GM20000 (cell line): Measurements from ENCODE around the gene TIMELESS.

ENCODE experiments used
- DNase-seq: peaks from one replicate; pipeline ENCODE4 v3.0.0; 2012; ENCODE audit warnings: low spot score
- TF ChIP-seq, protein P1 (sequence below): IDR thresholded peaks from 2 replicates; pipeline ENCODE4 v1.5.1; 2012; ENCODE audit warnings: mild to moderate bottlenecking, control low read depth; ENCODE audit errors: extremely low read depth, missing control alignments

Gene TIMELESS

DNA sequence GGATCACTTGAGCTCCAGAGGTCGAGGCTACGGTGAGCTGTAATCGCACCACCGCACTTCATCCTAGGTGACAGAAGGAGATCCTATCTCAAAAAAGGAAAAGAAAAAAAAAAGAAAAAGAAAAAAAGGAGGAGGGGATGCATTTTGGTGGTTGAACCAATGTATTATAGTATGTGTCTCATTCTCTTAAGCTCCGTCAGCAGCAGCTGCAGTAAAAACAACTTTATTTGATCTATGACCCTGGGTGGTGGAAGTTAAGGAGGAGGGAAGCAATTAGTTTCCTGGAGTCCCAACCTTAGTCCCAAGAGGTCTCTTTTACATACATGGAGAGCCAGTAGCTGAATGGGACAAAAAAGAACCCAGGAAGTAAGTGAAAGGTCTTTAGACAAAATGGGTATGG, 59.8 kb downstream of the TIMELESS start:
- DNase-seq: no peak
- TF ChIP-seq, protein P1, sequence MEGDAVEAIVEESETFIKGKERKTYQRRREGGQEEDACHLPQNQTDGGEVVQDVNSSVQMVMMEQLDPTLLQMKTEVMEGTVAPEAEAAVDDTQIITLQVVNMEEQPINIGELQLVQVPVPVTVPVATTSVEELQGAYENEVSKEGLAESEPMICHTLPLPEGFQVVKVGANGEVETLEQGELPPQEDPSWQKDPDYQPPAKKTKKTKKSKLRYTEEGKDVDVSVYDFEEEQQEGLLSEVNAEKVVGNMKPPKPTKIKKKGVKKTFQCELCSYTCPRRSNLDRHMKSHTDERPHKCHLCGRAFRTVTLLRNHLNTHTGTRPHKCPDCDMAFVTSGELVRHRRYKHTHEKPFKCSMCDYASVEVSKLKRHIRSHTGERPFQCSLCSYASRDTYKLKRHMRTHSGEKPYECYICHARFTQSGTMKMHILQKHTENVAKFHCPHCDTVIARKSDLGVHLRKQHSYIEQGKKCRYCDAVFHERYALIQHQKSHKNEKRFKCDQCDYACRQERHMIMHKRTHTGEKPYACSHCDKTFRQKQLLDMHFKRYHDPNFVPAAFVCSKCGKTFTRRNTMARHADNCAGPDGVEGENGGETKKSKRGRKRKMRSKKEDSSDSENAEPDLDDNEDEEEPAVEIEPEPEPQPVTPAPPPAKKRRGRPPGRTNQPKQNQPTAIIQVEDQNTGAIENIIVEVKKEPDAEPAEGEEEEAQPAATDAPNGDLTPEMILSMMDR: no peak

DNA sequence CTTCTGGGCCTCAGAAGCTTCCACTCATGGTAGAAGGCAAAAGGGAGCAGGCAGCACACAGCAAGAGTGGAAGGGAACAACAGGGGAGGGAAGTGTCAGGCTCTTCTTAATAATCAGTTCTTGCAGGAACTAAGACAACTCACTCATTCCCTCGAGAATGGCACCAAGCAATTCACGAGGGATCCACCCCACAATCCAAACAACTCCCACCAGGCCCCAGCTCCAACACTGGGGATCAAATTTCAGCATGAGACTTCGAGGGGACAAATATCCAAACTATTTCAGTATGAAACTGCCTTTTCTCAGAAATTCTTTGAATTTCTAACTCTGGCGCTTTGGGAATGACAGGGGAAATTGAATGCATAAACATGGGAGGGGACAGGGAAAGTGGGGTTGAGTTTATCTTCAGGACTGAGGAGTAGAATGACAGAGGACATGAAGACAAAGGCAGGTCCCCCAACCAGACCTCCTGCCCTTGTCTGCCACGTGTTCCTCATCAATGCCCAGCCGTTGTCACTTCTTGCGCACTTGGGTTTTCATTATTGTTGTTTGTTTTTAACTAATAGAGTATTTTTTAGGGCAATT, 62.0 kb downstream of the TIMELESS start:
- DNase-seq: no peak
- TF ChIP-seq, protein P1: no peak

DNA sequence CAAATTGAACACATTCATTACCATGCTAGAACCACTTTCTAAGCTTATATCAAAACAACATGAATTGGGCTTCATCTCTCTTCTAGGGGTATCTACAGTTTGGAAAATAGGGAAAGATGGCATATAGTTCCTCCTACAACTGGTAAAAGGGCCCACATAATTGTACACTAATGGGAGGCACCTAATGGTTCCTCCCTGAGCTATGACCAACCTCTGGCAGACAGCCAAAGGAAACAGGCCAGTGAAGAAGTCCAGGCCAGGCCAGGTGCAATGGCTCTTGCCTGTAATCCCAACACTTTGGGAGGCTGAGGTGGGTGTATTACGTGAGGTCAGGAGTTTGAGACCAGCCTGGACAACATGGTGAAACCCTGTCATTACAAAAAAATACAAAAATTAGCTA, 63.4 kb downstream of the TIMELESS start:
- no peak for DNase-seq
- TF ChIP-seq, protein P1: no peak

DNA sequence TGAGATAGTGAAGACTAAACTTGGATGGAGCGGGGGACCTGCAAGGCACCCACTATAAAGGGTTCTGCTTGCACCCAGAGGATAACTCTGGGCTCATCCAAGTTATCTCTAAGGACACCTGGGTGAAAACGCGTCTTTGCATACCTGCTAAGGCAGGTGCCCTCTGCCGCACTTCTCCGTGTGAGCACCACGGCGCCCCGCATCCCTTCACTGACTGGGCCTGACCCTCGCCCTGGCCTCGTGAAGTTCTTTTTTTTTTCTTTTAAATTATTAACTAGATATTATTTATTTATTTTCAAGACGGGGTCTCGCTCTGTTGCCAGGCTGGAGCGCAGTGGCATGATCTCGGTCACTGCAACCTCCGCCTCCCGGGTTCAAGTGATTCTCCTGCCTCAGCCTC, 66.6 kb downstream of the TIMELESS start:
- no peak for DNase-seq
- TF ChIP-seq, protein P1: no peak

DNA sequence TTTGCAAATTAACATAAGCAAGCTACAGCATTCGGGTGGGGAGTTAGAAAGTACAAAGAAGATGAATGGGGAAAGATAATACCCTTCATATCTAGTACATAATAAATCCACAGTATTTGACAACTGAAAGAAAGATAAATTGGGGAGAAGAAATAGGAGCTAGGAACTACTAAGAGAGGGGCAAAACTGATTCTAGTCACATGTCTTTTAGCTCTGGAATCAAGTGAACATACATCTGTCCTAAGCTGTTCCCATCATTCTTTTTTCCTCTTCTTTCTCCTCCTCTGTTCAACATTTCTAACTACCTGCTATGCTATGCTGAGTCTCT, 71.3 kb downstream of the TIMELESS start:
- no peak for DNase-seq
- TF ChIP-seq, protein P1: no peak

DNA sequence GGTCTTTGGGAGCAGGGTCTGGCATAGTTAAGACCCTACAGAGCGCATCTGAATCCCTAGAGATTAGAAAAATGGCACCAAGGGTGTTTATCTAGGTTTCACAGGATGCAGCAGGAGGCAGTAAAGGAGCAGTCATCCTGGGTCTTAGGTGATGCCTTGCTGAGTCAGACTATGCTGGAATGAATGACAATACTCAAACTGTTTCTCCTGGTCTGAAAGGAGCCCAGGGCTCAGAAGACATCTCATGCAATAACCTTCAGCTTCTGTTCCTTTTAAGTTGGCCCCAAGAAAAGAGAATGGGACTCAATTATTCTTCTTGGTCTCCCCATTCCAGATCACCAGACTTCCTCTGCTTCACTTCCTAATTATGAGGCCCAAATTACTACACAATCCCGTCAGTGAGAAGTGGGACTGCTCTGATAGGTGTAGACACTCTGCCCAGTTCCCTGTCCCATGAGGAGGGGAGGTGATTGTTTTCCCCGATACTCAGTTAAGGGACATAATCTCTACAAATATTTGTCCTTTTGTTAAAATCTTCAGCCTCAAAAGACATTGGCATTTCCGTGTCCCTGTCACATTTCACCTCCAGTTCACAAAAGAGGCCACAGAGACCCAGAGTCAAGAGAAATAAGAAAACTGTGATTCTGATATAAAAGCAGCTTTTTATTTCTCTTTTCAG, 71.8 kb downstream of the TIMELESS start:
- TF ChIP-seq, protein P1: no peak
- no peak for DNase-seq

DNA sequence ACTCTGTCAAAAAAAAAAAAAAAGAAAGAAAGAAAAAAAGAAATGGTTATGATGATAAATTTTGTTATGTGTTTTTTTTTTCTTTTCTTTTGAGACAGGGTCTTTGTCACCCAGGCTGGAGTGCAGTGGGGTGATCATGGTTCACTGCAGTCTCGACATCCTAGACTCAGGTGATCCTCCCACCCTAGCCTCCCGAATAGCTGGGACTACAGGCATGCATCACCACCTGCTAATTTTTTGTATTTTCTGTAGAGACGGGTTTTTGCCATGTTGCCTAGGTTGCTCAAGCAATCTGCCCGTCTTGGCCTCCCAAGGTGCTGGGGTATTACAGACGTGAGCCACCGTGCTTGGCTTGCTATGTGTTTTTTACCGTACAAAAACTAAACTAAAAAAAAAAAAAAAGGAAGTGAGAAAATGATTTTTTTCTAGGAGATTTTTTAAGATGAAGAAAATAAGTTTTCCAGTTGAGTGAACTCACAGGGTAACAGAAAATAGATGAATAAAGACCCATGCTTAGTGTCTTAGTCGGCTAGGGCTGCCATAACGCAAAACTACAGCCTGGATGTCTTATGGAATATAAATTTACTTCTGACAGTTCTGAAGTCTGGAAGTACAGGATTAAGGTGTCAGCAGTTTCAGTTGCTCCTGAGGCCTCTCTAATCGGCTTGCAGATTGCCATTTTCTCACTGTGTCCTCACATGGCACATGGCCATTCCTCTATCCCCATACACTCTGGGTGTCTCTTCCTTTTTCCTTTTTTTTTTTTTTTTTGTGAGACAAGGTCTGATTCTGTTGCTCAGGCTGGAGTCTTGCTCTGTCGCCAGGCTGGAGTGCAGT, 73.4 kb downstream of the TIMELESS start:
- DNase-seq: peak; percentile 12
- TF ChIP-seq, protein P1: no peak
